Fibroblast of skin of left quadriceps (primary cell): ENCODE measurements around the gene FBXL5.
A peak's percentile ranks its signal among the peaks of the same experiment; 100 is the strongest.

Experiments used
- DNase-seq, 2 experiments: peaks; one replicate each; pipeline ENCODE4 v3.0.0-alpha.2; 2013; ENCODE audit warnings: low read depth in 2 of 2

Gene FBXL5

DNA sequence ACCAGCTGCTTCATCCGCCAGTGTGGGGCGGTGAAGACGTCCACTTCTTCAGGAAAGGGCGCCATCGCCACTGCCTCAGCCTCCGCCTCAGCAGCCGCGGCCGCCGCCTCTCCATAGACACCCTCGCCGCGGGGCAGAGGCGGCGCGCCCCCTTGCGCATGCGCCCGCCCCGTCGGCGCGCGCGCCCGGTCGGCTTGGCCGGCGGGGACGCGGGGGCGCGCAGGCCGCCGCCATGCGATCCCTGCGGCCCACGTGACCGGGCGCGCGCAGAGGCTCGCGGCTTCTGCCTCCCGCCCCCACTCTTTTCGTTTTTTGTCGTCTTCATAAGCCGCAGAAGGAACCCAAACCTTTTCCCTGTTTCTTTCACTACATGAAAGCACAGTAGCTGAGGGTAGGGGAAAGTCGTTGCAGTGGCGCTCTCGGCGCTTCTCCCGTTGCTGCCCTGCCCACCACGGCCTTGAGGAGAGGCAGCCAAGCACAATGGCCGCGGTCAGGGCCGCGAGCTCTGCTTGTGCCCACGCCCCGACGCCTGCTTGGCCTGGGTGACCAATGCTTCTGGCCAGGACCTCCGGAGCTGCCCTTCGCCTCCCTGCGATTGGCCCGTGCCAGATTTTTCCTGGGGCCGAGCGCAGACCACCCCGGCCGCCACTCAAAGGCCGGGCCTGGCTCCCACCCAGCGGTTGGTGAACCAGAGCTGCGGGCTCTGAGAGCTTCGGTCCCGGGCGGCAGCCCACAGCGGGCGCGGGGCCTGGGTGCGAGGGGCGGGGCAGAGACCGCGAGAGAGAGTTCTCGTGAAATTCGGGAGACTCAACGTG lies at the start of gene FBXL5:
Gene FBXL5, minus strand, starts transcription at position 135 of the 815 bp plus-strand sequence. Its CDS starts 70 bp downstream, at position 65.
- peak; percentile 75 to 76 for DNase-seq

DNA sequence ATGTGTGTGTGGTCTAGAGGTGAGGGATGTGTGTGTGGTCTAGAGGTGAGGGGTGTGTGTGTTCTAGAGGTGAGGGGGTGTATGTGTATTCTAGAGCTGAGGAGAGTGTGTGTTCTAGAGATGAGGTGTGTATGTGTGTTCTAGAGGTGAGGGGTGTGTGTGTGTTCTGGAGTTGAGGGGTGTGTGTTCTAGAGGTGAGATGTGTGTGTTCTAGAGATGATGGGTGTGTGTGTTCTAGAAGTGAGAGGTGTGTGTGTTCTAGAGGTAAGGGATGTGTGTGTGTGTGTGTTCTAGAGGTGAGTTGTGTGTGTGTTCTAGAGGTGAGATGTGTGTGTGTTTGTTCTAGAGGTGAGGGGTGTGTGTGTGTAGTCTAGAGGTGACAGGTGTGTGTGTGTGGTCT lies 49.0 kb upstream of the FBXL5 start:
- DNase-seq: no peak

- DNase-seq: no peak
Measured at GRCh38 chr4:15703439-15703838, 48.3 kb upstream of the FBXL5 start.

GRCh38 chr4:15702941-15703403 lies 47.8 kb upstream of the FBXL5 start, which contains the start of gene BST1:
TSS of gene BST1 (plus strand) at chr4:15703065. CDS start at chr4:15703145, 80 bp downstream.
- DNase-seq: no peak

GRCh38 chr4:15696866-15697265 lies 41.7 kb upstream of the FBXL5 start:
- DNase-seq: no peak

- DNase-seq: no peak
Measured at GRCh38 chr4:15695729-15696128, 40.6 kb upstream of the FBXL5 start.

DNA sequence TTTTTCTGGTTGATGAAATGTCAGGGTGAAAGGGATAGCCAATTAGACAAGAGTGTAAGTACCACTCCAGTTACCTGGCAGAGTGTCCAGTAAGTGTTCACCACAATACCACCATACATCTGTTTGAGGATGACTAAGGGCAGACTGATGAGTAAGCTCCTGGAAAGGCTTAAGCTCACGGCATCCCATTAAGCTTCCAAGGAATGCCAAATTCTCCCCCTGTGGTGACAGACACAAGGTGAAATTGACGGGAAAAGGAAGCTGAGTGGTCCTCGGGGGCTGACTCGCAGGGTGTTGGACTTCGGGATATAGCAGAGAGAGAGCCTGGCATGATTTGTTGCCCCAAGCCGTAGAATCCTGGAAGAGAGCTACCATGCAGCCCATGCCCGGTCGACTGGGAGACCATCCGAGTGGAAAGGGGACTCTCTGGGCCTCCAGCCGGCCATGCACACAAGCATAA lies 40.1 kb upstream of the FBXL5 start:
- peak; percentile 97 to 98 for DNase-seq

DNA sequence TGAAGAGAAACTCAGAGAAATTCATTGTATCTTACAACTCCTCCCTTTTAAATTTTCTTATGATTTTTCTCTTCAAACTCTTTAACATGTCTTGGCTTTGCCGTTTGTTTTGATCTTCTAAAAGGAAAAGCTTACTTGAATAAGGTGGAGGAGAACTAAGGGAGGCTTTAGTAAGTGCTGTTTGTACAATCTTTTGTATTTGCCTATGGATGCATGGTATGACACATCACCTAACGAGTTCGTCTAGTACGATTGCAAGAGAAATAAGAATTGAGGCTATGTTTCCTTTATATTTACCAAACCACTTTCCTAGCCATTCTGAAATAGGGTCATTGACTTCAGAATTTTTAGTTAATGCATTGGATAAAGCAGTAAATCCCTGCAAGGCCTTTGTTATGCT lies 39.3 kb upstream of the FBXL5 start:
- DNase-seq: no peak

GRCh38 chr4:15692602-15693001 lies 37.4 kb upstream of the FBXL5 start:
- no peak for DNase-seq

DNA sequence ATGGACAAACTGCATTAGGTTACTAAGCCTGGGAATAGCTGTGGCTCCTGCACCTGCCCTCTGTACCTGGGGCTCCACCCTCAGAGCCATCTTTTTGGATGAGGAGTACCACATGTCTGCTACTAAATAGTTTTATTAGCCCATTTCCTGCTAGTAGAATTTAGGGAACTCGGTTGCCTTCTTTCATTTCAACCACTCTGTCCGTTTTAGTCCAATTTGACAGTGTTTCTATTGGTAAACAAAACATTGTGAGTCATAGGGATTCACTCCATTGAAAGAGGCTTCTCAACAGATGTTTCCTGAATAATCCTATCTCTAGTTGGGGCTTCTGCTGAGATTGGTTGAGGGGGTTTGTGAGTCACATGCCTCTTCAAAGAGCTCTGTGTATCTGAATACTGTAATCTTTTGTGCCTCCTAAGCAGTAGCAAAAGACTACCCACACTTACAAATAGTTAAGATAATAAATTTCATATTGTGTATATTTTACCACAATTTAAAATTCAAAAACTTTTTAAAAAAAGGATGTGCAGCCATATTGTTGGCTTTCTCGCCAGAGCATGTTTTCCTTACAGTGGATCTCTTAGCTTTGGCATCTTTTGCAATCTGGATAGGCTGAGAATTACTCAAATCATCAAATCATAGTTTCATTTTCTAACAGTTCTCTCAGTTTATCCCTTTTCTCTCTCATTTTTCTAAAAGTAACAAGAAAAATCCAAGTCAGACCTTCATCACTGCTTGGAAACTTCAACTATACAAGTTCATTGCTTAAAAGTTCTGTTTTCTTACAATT lies 36.4 kb upstream of the FBXL5 start:
- no peak for DNase-seq

DNA sequence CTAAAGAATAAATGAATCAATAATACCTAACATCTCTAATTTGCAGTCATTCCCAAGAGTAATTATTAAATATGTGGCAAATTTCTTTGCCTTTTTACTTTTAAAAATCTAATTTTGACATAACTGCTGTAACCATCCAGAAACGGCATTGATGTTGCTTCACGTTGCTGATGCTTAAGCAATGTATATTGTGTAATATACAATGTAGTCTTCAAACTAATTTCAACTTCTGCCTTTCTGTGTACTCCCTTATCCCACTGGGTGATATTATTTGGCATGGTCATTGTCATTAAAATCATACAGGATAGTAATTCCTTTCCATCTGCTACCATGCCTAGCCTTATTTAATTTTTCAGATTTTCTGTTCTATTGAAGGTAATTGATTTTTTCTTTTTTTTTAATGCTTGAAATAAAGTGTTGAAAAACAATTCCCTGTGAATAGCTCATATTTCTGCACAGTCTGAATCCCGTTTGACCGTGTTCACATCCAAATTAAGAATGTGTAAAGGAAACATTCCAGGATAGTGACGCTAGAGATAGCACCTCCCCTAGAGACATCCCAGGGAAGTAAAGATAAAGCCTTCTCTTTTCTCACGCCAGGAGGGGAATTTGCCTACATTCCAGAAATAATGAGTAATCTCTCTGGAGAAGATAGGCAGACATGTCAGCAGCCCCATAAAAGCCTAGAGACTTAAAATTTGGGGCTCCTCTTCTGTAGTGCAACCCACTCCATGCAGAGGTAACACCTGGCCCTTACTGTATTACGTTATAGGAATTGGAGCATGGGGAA lies 35.1 kb upstream of the FBXL5 start:
- peak; percentile 95 for DNase-seq

GRCh38 chr4:15689540-15689939 lies 34.4 kb upstream of the FBXL5 start:
- DNase-seq: no peak

- DNase-seq: no peak
Measured at GRCh38 chr4:15688051-15688450, 32.9 kb upstream of the FBXL5 start.

GRCh38 chr4:15684498-15684897 lies 29.3 kb upstream of the FBXL5 start:
- DNase-seq: no peak

DNA sequence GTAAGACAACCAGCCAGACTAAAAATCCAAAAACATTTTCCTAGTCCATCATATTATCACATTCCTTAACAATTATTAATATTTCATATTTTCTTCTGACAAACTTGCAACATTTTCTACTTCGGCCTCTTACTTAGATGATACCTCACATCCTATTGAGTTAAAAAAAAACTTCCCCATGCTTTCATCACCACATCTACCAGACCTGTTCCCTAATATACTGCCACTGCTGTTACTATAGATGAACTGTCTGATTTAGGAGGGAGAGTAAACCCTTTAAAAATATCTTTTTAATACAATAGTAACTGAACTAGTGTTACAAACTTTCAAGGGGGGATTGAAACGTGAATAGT lies 28.0 kb upstream of the FBXL5 start:
- DNase-seq: no peak

DNA sequence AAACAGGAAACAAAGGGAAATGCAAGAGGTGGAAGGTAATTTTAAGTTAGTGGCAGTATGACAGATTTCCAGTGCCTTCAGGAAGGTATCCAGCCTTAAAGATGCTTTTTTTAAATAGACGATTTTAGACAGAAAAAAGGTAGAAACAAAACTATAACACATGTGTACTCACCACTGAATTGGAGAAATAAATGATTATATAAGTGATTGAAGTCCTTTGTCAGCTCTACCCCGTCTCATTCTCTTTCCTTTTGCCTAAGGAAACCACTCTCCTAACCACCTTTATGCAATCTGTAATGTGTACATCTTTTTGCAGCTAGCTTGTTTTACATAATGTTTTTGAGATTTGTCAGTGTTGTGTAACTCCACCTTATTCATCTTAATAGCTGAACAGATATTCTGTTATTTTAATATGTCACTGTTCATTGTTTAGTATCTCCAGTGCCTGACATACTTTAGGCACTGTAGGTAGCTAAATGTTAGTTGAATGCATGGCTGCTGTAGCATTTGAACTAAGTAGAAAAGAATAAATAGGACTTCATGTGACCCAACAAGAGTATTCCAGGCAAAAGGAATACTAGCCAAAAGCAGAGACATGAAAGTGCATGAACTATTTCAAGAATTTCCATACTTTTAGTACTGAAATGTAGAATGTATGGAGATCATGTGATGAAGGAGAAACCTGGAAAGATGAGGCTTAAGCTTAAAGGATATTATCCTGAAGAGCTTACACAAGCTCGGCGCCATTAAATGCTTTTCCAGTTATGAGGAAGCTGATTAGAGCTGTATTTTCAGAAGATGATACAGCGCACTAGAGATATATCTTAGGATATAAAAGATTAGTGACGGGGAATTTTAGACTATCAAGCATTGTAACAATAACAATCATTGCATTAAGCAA lies 27.3 kb upstream of the FBXL5 start:
- no peak for DNase-seq

- peak; percentile 98 for DNase-seq
Measured at GRCh38 chr4:15681372-15682241, 26.4 kb upstream of the FBXL5 start, which contains the start of gene FAM200B. TSS of gene FAM200B (plus strand) at chr4:15681827. CDS start at chr4:15686978, 5,151 bp downstream.

- no peak for DNase-seq
Measured at GRCh38 chr4:15681067-15681371, 25.9 kb upstream of the FBXL5 start.

GRCh38 chr4:15677507-15677988 lies 22.4 kb upstream of the FBXL5 start:
- no peak for DNase-seq

DNA sequence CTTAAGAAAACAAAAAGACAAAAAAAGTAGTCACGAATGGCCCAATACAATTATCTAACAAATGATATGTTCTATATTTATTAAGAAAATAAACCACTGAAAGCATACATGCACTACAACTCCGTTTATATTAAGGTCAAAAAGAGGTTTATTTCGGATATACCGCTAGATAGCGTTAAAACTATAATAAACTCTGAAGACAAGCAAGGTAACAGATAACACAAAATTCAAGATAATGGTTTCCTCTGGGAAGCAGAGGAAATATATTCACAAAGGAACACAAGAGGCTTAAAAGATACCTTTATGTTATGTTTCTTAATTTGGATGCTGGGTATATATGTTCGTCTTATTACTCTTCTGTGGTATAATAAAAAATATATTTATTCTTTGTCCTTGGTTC lies 21.7 kb upstream of the FBXL5 start:
- no peak for DNase-seq
